RWPE2 (cell line): Measurements from ENCODE around the gene VAT1.
"Not testable (repeated sequence)": the region's sequence is repeated elsewhere in the genome, so short reads cannot be mapped to it uniquely, and the experiment has no call there.

ENCODE experiments used
- ATAC-seq: fragments of 200-7000 bp; cut with Tn5 transposase; 3 replicates; pipeline ENCODE4 v1.9.1; 2021; ENCODE audit warnings: low read depth
- DNase-seq: peaks from one replicate; pipeline ENCODE4 v3.0.0-alpha.2; 2020; ENCODE audit warnings: low spot score
- H3K27ac ChIP-seq: fragments of 450-650 bp; 2 replicates; pipeline ENCODE4 v1.5.1; 2017; ENCODE audit warnings: mild to moderate bottlenecking; ENCODE audit not compliant: poor library complexity, severe bottlenecking
- H3K27me3 ChIP-seq: fragments of 250-450 bp; sonication (Bioruptor Pico); 2 replicates; pipeline ENCODE4 v1.5.1; 2021; ENCODE audit warnings: mild to moderate bottlenecking, moderate library complexity; ENCODE audit not compliant: insufficient read depth, poor library complexity, severe bottlenecking
- H3K36me3 ChIP-seq: fragments of 250-450 bp; sonication (Bioruptor Pico); 2 replicates; pipeline ENCODE4 v1.5.1; 2020; ENCODE audit warnings: low read depth, mild to moderate bottlenecking, moderate library complexity
- H3K4me1 ChIP-seq: fragments of 250-450 bp; sonication (Bioruptor Pico); 2 replicates; pipeline ENCODE4 v1.5.1; 2021; ENCODE audit warnings: mild to moderate bottlenecking, moderate library complexity; ENCODE audit not compliant: insufficient read depth, poor library complexity, severe bottlenecking
- H3K4me3 ChIP-seq: fragments of 250-450 bp; sonication (Bioruptor Pico); 2 replicates; pipeline ENCODE4 v1.5.1; 2021; ENCODE audit warnings: mild to moderate bottlenecking, moderate library complexity; ENCODE audit not compliant: severe bottlenecking
- H3K9me3 ChIP-seq: fragments of 250-450 bp; sonication (Bioruptor Pico); 2 replicates; pipeline ENCODE4 v1.5.1; 2021; ENCODE audit warnings: mild to moderate bottlenecking, moderate library complexity; ENCODE audit not compliant: severe bottlenecking
- TF ChIP-seq, protein P1 (sequence below): fragments of 450-650 bp; IDR thresholded peaks from one replicate; pipeline ENCODE4 v1.5.1; 2017; ENCODE audit warnings: mild to moderate bottlenecking, moderate library complexity; ENCODE audit not compliant: poor library complexity, severe bottlenecking

The VAT1 gene

DNA sequence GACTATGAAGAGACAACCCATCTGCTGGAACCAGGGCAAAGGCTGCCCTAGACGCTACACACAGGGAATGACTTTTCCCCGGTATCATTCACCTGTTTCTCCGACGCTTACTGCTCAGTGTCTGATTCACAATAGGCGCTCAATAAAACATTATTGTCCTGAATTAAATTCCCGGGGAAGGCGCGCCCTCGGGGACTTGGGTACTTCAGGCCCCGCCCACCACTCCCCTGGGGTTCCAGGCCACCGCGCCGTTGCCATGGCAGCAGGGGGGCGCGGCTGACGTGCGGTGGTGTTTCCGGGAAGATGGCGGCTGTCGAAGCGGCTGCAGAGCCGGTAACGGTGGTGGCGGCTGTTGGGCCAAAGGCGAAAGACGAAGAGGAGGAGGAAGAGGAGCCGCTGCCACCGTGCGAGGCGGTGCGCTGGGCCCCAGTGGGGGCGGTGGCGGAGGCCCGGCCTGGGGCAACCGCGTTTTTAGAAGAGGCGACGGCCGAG is 41.9 kb downstream of the VAT1 start, which contains the start of gene RUNDC1:
Gene RUNDC1 (plus strand): TSS at position 292 of the 492 bp plus-strand sequence. CDS start 12 bp downstream, at position 304.
- peaks cover 4% of the 10 kb centered on the region for H3K4me1 ChIP-seq
- peaks cover 24% of the 10 kb centered on the region for H3K36me3 ChIP-seq
- ATAC-seq (peak; percentile 74), DNase-seq (peak; percentile 91)
- H3K9me3 ChIP-seq, result no peaks in the 10 kb centered on the region
- TF ChIP-seq, protein P1, sequence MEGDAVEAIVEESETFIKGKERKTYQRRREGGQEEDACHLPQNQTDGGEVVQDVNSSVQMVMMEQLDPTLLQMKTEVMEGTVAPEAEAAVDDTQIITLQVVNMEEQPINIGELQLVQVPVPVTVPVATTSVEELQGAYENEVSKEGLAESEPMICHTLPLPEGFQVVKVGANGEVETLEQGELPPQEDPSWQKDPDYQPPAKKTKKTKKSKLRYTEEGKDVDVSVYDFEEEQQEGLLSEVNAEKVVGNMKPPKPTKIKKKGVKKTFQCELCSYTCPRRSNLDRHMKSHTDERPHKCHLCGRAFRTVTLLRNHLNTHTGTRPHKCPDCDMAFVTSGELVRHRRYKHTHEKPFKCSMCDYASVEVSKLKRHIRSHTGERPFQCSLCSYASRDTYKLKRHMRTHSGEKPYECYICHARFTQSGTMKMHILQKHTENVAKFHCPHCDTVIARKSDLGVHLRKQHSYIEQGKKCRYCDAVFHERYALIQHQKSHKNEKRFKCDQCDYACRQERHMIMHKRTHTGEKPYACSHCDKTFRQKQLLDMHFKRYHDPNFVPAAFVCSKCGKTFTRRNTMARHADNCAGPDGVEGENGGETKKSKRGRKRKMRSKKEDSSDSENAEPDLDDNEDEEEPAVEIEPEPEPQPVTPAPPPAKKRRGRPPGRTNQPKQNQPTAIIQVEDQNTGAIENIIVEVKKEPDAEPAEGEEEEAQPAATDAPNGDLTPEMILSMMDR, result no peak
- peak within 1 kb of the TSS; percentile 96 for H3K4me3 ChIP-seq
- H3K27me3 ChIP-seq, result no peaks in the 10 kb centered on the region
- H3K27ac ChIP-seq, result peak within 1 kb of the TSS; percentile 75

DNA sequence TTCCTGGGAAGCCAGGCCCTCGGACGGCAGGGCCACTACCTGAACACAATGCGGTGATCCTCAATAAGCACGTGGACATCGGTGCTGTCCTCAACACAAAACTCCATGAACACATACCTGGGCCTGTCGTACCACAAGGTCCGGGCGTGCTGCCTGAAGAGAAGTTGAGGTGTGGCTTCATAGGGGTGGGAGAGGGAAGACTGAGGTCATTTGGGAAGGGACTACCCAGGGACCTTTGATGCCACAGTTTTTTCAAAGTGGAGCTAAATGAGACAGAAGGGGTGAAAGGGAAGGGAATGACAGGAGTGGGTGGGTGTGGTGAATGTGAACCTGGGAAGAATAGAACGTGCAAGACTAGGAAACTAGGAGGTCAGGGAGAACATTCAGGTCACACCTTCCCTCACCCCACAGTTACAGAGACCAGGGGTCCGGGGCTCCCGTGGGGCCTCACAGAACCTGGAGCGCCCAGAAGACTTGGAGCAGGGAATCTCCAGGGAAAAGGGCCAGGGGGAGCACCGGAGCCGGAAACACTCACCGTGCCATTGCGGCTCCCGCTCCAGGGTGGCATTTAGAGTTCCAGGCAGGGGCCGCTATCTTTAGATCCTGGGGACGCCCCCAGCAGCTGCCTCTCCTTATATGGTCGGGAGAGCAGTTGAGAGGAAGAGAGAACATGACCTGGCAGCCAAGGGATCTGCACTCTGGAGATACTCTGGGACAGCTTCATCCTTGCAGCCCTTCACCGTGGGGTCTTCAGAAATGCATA is 42.5 kb downstream of the VAT1 start, which contains the start of gene PTGES3L:
Gene PTGES3L (minus strand): TSS at position 570 of the 763 bp plus-strand sequence. CDS start 27 bp downstream, at position 543.
- Histone ChIP-seq H3K27me3 (no peaks in the 10 kb centered on the region), H3K4me1 (peaks cover 4% of the 10 kb centered on the region), H3K9me3 (no peaks in the 10 kb centered on the region), H3K27ac (peak within 1 kb of the TSS; percentile 75), H3K4me3 (peak within 1 kb of the TSS; percentile 96), H3K36me3 (peaks cover 19% of the 10 kb centered on the region)
- ATAC-seq, result peak; percentile 52
- TF ChIP-seq, protein P1, result no peak
- DNase-seq, result no peak

DNA sequence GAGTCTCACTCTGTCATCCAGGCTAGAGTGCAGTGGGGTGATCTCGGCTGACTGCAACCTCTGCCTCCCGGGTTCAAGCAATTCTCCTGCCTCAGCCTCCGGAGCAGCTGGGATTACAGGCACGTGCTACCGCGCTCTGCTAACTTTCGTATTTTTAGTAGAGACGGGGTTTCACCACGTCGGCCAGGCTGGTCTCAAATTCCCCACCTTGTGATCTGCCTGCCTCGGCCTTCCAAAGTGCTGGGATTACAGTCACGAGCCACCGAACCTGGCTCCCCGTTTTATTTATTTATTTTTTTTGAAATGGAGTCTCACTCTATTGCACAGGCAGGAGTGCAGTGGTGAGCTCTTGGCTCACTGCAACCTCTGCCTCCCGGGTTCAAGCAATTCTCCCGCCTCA is 46.5 kb downstream of the VAT1 start:
- not testable (repeated sequence) for ATAC-seq

DNA sequence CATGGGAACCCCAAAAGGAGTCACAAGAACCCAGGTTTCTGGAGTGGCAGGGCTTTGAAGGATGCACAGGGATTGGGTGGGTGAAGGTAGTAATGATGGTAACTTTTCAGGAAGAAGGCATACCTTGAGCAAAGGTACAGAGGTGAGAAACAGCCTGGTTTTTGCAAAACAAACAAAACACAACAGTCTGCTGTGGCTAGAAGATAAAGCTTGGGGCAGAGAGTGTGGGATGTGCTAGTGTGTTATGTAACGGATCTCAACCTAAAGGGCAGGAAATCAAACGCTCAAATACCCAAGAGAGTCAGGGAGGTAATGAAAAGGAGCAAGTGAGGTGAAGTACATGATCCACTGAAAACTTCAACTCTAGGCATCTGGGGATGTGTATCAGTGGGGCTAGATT is 46.9 kb downstream of the VAT1 start:
- no peak overlapping the region for H3K4me3 ChIP-seq
- no peak for ATAC-seq
- no peaks in the 10 kb centered on the region for H3K4me1 ChIP-seq
- H3K9me3 ChIP-seq, result no peaks in the 10 kb centered on the region
- no peak overlapping the region for H3K27ac ChIP-seq
- no peak for DNase-seq
- no peaks in the 10 kb centered on the region for H3K36me3 ChIP-seq
- TF ChIP-seq, protein P1, result no peak
- no peaks in the 10 kb centered on the region for H3K27me3 ChIP-seq

More for the DNA sequence above, 46.5 kb downstream of the VAT1 start:
- not testable (repeated sequence) for H3K27ac ChIP-seq, DNase-seq, H3K4me1 ChIP-seq, H3K4me3 ChIP-seq, H3K9me3 ChIP-seq, H3K36me3 ChIP-seq, H3K27me3 ChIP-seq

DNA sequence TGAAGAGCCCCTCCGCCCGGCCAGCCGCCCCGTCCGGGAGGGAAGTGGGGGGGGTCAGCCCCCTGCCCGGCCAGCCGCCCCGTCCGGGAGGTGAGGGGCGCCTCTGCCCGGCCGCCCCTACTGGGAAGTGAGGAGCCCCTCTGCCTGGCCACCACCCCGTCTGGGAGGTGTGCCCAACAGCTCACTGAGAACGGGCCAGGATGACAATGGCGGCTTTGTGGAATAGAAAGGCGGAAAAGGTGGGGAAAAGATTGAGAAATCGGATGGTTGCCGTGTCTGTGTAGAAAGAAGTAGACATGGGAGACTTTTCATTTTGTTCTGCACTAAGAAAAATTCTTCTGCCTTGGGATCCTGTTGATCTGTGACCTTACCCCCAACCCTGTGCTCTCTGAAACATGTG is 48.9 kb downstream of the VAT1 start:
- DNase-seq, H3K27me3 ChIP-seq, ATAC-seq, H3K4me1 ChIP-seq, H3K36me3 ChIP-seq, H3K27ac ChIP-seq, H3K4me3 ChIP-seq, H3K9me3 ChIP-seq: not testable (repeated sequence)
